ENCODE results near the gene COCH. TPM values are rescaled to one million over a fixed set of nuclear protein-coding genes. Genes with fewer than 3 reads are reported as not detected.

COCH gene
- total RNA-seq, 1 experiment from 2014 or later: 9.4 TPM

- DNase-seq (ENCODE audit: low spot score): no peak
Measured at GRCh38 chr14:30848449-30849240, 25.7 kb upstream of the COCH start.

More at GRCh38 chr14:30848449-30849240, 25.7 kb upstream of the COCH start:
- H3K9me3 Mint-ChIP-seq: peaks cover 8% of the 10 kb centered on the region
- no peak for TF ChIP-seq AFF4 (CRISPR knock-in tag; IDR thresholded peaks at IDR 0.05; ENCODE audit: borderline replicate concordance)
- TF ChIP-seq NFATC4 (CRISPR knock-in tag; IDR thresholded peaks at IDR 0.05): no peak
- TF ChIP-seq MLX (CRISPR knock-in tag; IDR thresholded peaks at IDR 0.05): no peak
- no peak for TF ChIP-seq ZNF138 (CRISPR knock-in tag; conservative IDR thresholded peaks at IDR 0.05)
- no peak for TF ChIP-seq ZNF396 (CRISPR knock-in tag; IDR thresholded peaks at IDR 0.05; ENCODE audit: borderline replicate concordance)
- TF ChIP-seq ZNF532 (CRISPR knock-in tag; IDR thresholded peaks at IDR 0.05; ENCODE audit: borderline replicate concordance): no peak
- TF ChIP-seq TEAD4 (CRISPR knock-in tag; IDR thresholded peaks at IDR 0.05): no peak
- TF ChIP-seq ZNF425 (CRISPR knock-in tag; conservative IDR thresholded peaks at IDR 0.05): no peak
- TF ChIP-seq TCF7 (CRISPR knock-in tag; IDR thresholded peaks at IDR 0.05; ENCODE audit: low read depth): no peak
- TF ChIP-seq PRDM15 (CRISPR knock-in tag; IDR thresholded peaks at IDR 0.05): no peak
- no peak for TF ChIP-seq TP53 (CRISPR knock-in tag; IDR thresholded peaks at IDR 0.05)
- no peak overlapping the region for H3K4me3 Mint-ChIP-seq
- no peaks in the 10 kb centered on the region for H3K4me1 Mint-ChIP-seq
- no peak overlapping the region for H3K27ac Mint-ChIP-seq
- H3K36me3 Mint-ChIP-seq: no peaks in the 10 kb centered on the region
- ChIA-PET POLR2A (no interaction called here), CTCF (no interaction called here)
- H3K27me3 Mint-ChIP-seq (ENCODE audit: low read depth): no peaks in the 10 kb centered on the region; the same call in 1 of the 2 replicates
- no peak for ATAC-seq

Measured in WTC11 (cell line).